Left ventricle myocardium superior (tissue), 1 donor: Measurements from ENCODE around the gene INSRR. TPM values are rescaled to one million over a fixed set of nuclear protein-coding genes. Genes with fewer than 3 reads are reported as not detected.
A peak's percentile ranks its signal among the peaks of the same experiment; 100 is the strongest.

ENCODE experiments used
- ATAC-seq: fragments of 200-7000 bp; cut with Tn5 transposase; one replicate; pipeline ENCODE4 v1.9.1; 2020; ENCODE audit warnings: mild to moderate bottlenecking, moderate library complexity
- DNase-seq: peaks from one replicate; pipeline ENCODE4 v3.0.0-alpha.2; 2020
- intact Hi-C: fragments of 100-400 bp; cut with micrococcal nuclease; formaldehyde crosslinking; loops from one replicate; pipeline ENCODE4 v1.11.0; 2022
- total RNA-seq: library from RNA; stranded (reverse); fragmentation: NEBNext Ultra II Directional; extraction: Animal tissue kit (Norgen Biotek cat#: 25700); gene quantifications from one replicate; pipeline ENCODE4 v1.2.1, GENCODE V29; 2021
- donor health status: DM: no; HTN: yes; CAD: no; lungs with severe emphysema.

INSRR gene
- total RNA-seq, 1 donor from 2014 or later, result 0.72 TPM

DNA sequence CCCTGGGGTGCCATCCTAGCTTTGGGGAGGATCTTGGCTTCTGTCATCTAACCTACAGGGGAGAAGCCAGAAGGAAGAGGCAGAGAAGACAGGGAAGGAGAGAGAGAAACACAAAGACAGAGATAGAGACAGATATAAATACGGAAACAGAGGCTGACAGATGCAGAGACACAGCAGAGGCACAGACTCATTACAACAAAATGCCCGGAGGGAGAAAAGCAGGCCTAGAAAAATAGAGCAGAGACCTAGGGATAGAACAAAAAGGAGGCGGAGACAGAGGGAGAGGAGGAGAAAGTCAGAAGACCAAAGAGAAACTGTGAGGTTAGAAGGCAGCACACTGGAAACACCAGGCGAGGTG lies 36.5 kb upstream of the INSRR start:
- DNase-seq, result no peak
- ATAC-seq, result no peak
- intact Hi-C loops, result no loop called here

DNA sequence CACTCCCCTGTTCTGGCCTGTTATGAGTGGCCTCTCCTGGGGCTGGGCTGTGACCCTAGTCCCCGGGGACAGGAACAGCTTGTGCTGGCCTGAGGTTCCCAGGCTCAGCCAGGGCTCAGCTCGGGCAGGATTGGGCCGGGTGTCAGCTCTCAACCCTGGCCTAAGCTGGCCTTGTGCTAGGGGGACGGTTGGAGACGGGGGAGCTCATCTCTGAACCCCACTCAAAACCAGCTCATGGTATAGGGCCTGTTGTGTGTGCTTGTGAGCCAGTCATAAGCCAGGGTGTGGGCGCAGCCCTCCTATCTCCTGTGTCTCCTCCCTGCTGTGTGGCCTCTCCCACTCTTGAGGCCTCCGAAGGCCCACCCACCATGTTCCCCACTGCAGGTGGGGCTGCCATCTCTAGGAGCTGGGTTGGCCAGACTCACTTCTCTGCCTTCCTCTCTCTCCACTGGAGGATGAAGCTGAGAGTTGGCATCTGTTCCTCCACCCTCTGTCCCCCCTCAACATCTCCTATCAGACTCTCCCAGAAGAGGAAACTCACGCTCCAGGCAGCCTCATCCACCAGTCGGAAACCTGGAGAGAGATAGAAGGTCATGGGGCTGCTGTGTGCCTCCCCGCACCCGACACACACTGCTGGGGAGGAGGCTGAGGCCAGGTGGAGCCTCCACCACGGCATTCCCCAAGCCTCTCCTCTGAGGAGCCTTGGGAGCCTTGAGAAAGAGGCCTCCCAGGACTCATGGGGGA lies 36.0 kb upstream of the INSRR start:
- ATAC-seq (peak; percentile 52), DNase-seq (peak; percentile 77)
- intact Hi-C loops, result no loop called here

DNA sequence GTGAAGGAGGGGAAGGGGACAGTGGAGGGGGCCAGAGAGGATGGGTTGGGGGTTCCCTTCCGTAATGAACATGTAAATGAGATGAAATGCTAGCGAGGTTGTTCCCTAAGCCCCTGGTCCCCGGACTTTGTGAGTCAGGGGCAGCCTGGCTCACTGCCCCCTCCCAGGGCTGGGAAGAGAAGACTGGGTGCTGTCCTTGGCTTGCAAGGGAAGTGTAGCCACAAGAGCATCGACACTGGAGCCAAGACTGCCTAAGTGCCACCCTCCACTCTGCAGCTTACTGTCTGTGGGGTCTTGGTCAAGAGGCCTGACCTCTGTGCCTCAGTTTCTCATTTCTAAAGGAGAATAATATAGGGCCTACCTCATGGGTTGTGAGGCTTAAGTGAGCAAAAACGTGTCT lies 35.1 kb upstream of the INSRR start:
- ATAC-seq (no peak), DNase-seq (no peak)
- intact Hi-C loops, result no loop called here

DNA sequence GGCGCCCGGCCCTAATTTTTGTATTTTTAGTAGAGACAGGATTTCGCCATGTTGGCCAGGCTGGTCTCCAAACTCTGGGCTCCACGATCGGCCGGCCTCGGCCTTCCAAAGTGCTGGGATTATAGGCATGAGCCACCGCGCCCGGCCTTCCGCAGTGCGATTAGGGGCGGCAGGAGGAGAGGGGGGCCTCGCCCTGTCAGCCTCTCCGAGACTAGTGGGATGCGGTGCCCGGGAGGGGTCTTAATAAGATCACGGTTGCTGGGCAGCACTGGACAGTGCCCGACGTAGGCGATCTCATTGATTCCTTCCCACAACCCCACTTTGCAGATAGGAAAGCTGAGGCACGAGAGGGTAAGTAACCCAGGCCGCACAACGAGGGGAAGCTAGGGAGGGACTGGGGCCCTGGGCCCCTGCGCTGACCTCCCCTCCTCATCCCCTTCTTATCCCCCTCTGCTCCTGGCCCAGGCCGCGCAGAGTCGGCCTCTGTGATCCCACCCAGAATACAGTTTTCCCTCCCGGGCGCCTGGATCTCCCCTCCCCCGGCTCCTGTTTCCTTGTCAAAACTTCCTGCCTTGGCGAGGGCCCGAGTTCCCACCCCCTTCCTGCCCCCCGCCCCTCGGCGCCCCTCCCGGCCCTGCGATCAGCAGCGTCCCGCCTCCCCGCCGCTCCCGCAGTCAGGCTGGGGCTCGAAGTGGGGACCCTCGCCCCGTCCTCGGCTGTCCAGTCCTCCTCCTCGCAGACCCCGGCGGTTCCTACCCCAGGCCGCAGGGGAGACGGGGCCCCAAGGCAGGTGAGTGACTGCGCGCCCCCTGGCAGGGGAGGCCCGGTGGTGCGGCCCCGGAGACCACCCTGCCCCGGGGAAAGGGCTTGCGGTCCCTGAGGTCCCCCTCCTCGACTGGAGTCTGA lies 34.4 kb upstream of the INSRR start, which contains the start of gene PEAR1:
Gene PEAR1, plus strand, starts transcription at position 671 of the 906 bp plus-strand sequence. CDS start 10,209 bp downstream, outside the sequence.
- DNase-seq (peak; percentile 78), ATAC-seq (peak; percentile 59)
- intact Hi-C loops, result no loop called here

DNA sequence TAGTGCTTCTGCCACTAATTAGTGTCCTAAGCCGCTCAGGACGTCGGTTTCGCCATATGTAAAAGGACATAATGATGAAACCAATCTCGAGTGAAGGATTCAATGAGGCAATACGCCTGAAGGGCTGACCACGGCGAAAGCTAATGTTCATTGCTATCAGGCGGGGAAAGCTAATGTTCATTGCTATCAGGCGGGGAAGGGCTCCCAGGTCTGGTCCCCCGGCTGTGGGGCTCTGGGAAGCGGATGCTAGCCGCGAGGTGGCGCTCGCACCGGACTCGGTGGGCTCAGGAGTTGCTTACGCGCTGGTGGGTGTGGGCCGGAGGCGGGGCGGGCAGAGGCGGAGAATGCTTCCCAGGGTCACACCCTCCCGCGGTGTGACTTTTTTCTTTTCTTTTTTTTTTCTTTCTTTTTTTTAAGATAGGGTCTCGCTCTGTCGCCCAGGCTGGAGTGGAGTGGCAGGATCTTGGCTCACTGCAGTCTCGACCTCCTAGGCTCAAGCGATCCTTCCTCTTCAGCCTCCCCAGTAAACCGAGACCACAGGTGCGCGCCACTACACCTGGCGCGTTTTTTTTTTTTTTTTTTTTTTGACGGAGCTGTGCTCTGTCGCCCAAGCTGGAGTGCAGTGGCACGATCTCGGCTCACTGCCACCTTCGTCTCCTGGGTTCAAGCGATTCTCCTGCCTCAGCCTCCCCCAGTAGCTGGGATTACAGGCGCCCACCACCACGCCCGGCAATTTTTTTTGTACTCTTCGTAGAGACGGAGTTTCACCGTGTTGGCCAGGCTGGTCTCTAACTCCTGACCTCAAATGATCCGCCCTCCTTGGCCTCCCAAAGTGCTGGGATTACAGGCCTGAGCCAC lies 33.5 kb upstream of the INSRR start:
- intact Hi-C loops, result no loop called here
- peak; percentile 96 for DNase-seq
- peak; percentile 85 for ATAC-seq

DNA sequence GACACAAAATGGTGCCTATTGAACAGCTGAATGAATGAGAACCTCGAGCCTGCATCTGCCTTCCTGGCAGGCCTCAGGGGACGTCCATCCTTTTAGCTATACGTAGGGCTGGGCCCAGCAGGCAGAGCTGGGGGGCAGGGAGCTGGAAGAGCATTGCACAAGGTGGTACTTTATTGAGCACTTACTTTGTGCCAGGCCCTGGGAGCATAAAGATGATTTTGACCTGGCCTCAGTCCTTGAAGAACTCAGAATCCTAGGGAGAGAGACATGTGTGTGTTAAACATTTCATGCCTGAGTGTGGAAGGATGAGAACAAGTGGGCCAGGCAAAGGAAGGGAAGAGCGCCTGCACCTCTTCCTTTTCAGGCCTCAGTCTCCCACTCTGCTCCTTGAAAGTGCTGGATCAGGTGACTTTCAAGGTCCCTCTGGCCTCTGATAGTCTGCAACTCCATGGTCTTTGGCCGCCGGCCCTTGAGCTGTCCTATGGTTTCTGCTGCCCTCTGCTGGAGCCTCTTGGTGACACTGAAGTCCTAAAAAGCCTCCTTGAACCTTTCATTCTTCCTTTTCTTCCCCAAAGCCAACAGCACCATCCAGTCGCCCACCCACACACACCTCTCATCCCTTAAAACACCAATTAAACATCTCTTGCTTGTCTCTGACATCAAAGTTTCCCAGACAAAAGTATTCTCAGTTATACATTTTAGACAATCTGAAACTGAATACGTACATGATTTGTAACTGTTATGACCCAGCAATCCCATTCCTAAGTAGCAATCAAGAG lies 31.1 kb upstream of the INSRR start:
- ATAC-seq, result peak; percentile 32

DNA sequence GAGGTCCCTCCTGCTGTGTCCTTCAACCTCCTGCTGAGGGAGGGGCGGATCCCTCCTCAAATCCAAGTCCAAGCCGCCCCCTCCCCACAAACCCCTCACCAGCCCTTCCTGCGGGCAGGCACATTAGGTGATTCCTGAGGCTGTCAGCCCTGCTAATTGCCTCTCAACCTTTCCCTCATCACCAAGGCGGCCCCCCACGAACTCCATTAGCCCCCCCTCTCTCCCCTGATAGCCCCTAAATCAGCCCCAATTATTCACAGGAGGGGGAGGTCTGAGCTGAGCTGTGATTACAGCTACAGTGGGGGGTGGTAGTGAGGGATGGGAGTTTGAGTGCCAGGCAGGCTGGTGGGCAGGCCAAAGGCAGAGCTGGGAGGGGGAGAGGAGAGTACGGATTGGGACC lies 28.8 kb upstream of the INSRR start:
- intact Hi-C loops, result loop anchor here (10.0 kb wide), 1 partner anchor 93 kb away; no protein-coding TSS in a partner anchor
- ATAC-seq, result no peak
- DNase-seq, result no peak

More for the DNA sequence above, 31.1 kb upstream of the INSRR start:
- intact Hi-C loops, result loop anchor here (10.0 kb wide), 1 partner anchor 95 kb away; no protein-coding TSS in a partner anchor
- DNase-seq, result peak; percentile 89

DNA sequence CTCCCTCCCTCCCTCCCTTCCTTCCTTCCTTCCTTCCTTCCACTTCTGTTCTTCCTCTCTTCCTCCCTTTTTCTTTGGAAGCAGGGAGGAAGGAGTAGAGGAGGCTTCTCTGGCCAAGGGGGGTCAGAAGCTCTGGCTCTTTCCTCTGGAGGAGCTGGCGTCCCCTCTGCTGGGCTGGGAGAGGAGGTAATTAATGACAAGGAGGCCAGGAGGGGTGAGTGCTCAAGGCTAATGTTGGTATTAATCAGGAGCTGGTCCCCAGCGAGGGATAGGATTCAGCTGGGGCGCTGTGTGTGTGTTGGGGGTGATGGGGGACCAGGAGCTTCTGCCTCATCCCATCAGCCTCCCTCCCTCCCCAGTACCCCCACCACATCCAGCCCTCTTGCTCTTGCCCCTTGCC lies 28.4 kb upstream of the INSRR start:
- no peak for ATAC-seq
- no peak for DNase-seq
- intact Hi-C loops, result loop anchor here (10.0 kb wide), 1 partner anchor 93 kb away; no protein-coding TSS in a partner anchor

DNA sequence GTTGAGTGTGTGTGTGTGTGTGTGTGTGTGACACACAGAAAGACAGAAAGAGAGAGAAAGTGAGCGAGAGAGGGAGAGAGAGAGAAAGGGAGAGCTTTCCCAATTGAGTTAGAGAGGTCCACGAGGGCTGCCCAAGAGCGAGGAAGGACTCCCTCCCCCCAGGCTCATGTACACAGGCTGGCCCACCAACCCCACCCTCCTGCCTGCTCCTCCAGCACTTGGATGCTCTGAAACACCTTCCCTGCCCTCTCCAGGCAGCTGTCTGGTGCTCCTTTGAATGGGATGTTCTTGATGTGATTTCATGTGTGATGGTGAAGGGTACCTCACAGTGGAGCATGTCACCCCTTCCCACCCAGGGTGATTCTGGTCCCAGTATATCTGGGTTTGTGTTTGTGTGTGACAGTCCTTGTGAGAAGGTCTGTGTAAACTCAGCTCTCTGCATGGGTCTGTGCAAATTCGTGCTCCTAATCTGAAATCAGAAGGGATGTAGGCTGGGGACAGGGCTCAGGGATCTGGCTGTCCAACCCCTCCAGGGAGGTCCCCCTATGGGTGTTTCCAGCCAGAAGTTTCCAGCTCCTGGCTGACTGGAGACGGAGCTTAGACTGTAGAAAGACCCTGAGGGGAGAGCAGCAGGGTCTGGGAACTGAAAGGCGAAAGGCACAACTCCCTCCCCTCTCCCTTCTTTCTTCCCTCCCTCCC lies 27.8 kb upstream of the INSRR start:
- DNase-seq, result no peak
- intact Hi-C loops, result loop anchor here (10.0 kb wide), 1 partner anchor 92 kb away; no protein-coding TSS in a partner anchor
- no peak for ATAC-seq

DNA sequence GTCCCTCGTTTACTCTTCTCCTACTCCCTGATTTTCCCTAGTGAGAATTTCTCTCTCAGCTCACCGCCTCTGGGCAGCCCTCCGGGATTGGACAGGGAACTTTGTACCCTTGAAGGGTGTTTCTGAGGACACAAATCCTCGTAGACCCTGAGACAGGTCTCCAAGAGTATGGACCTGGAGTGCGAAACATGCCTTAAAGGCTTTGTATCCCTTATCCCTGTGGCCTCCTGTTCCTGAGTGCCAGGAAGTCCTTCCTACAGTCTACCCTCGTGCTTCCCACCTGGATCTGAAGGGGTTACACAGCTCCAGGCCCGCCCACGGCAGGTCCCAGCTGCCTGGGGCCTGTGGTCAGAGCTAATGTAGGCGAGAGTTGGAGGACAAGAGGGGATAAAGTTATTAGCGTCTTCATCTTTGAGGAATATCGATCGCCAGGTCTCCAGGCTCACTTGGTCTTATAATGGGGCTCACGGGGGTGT lies 27.0 kb upstream of the INSRR start:
- no peak for ATAC-seq
- no peak for DNase-seq
- intact Hi-C loops, result loop anchor here (10.0 kb wide), 1 partner anchor 91 kb away; no protein-coding TSS in a partner anchor

DNA sequence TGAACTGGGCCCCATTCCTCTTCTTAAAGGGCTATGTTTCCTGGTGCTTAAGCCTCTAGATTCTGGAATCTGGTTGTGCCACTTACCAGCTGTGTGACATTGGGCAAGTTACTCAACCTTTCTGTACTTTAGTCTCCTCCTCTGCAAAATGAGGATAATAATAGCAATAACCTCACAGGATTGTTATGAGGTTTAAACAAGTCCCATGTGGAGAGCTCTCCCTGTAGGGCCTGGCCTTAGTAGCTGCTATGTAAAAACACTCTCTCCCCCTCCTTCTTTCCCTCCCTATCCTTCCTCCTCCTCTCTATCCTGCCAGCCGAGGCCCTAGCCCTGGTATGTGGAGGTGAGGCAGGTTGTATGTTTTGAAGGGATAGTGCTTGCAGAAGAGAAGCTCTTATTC lies 26.4 kb upstream of the INSRR start:
- ATAC-seq (peak; percentile 17), DNase-seq (no peak)
- intact Hi-C loops, result loop anchor here (10.0 kb wide), 1 partner anchor 91 kb away; no protein-coding TSS in a partner anchor

DNA sequence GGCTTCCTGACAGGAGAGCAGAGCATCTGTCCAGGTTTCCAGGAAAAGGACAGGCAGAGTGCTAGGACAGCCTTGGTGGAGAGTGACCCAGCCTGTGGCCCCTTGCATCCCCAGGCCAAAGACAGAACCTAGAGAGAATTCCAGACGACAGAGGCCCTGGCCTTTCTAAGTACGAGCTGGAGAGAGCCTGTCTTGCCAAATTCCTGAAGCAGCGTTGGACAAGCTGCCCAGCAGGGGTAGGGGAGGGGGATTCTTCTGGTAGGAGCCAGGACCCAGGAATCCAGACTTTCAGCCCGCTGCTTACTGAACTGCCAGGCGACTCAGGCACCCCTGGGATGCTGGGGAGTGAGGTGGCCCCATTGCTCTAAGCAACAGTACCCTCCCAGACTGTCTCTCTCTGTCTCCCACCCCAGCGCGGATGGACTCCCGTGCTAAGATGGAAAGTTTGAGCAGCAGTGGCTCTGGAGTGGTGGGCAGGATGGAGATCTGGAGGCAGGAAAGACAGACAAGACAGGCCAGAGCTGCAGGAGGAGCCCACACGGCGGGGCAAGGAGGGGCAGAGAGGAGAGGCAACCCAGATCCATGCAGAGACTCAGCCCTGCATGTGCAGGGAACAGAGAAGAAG lies 25.8 kb upstream of the INSRR start:
- ATAC-seq, result no peak
- intact Hi-C loops, result loop anchor here (10.0 kb wide), 1 partner anchor 90 kb away; no protein-coding TSS in a partner anchor
- DNase-seq, result no peak

DNA sequence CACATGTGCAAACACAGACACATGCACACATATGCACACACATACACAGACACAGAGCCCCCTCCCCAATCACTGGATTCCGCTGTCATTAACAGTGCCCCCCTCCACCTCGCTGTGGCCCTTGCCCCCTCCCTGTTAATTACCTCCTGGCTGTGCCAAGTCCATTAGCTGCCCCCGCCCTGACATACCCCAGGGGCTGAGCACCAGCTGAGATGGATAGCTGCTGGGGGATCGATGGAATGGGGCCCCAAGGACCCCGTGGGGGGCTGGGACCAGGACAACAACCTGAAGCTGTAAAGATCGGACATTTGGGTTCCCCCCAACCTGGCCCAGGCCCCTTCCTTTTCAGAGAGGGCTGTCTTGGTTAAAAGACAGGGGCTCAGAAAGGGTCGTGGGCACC lies 25.0 kb upstream of the INSRR start:
- no peak for DNase-seq
- ATAC-seq, result no peak
- intact Hi-C loops, result loop anchor here (10.0 kb wide), 1 partner anchor 89 kb away; no protein-coding TSS in a partner anchor

DNA sequence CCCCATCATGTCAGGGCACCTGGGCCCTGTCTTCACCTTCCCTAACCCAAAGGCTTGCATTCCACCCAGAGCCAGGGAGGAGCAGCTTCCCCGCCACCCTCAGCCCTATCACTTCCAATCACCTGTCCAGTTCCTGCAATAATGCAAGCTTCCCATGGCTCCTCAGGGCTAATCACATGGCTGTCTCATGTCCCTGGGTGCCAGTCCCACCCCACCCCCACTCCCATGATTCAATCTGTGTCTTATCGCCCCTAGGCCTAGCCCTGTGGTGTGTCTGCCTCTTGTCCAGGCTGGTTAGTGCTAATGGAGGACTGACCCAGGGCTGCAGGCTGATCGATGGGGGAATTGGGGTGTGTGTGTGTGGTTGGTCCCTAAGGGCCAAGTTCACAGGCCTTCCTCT lies 23.6 kb upstream of the INSRR start:
- intact Hi-C loops, result loop anchor here (10.0 kb wide), 1 partner anchor 88 kb away; no protein-coding TSS in a partner anchor
- ATAC-seq, result no peak
- no peak for DNase-seq

DNA sequence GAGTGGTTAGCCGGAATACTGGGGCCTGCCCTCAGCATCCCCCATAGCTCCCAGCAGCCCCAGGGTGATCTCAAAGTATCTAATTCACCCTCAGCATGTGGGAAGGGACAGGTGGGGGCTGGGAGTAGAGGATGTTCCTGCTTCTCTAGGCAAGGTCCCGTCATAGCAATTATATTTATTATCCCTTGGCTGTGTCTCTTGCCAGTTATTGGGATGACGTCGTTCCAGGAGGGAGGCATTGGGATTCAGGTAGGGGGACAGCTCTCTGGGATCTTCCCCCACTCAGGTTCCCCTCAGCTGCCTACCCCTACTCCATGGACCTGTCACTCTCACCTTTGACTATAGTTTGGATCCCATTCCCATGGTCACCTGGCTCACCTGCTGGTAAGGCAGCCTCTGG lies 22.7 kb upstream of the INSRR start:
- no peak for ATAC-seq

DNA sequence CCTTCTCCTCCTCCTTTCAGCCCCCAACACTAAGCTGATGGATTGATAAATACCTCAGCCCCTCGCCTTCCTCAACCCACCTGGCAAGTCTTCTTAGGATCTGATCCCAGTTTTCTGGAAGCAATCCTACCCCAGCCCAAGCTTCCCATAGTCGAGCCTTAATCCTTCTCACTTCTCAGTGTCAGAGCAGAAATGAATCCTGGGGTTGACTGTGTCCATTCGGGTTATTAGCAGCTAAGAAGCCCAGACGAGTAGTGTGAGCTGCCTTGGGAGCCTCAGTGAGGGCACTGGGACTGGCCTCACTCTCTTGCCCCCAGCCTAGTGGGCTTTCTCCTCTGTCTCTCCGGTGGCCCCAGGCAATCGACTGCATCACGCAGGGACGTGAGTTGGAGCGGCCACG lies 22.2 kb upstream of the INSRR start:
- ATAC-seq (no peak), DNase-seq (no peak)
- intact Hi-C loops, result loop anchor here (10.0 kb wide), 1 partner anchor 86 kb away; no protein-coding TSS in a partner anchor

More for the DNA sequence above, 22.7 kb upstream of the INSRR start:
- DNase-seq, result no peak
- intact Hi-C loops, result loop anchor here (10.0 kb wide), 1 partner anchor 87 kb away; no protein-coding TSS in a partner anchor

DNA sequence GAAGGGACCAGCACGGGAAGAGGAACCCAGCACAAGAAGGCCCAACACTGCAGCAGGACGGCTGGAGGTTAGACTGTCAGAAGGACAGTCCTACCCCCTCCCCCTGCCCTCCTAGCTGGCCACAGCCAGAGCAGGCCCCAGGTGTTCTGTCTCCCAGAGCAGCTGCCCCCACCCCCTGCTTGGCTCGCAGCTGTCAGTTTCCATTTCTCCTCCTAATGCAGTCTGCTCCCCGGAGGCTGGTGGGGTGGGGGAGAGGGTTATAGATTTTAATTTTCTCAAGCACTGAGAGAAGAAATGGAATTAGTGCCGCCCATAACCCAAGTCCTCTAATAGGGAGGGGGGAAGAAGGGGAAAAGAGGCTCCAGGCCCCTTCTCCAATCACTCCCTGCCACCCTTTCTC lies 21.6 kb upstream of the INSRR start:
- intact Hi-C loops, result loop anchor here (10.0 kb wide), 1 partner anchor 86 kb away; no protein-coding TSS in a partner anchor
- DNase-seq (no peak), ATAC-seq (no peak)
